Calu3 (cell line): Measurements from ENCODE around the gene IFI27L2. TPM values are rescaled to one million over a fixed set of nuclear protein-coding genes. Genes with fewer than 3 reads are reported as not detected.
A peak's percentile ranks its signal among the peaks of the same experiment; 100 is the strongest.

Experiments used
- BruUV-seq: library from RNA; stranded (reverse); fragments of 400-500 nt; replicated peaks from 2 replicates; lab custom pipeline; 2021; lab: Mats Ljungman, UMichigan
- CTCF ChIA-PET: fragments of 300-600 bp; sonication (Branson Sonifier 250); formaldehyde crosslinking; loops from one replicate; lab custom pipeline; 2022; ENCODE audit warnings: antibody characterized with exemption; lab: Charles Lee
- DNase-seq: peaks from one replicate; pipeline ENCODE4 v3.0.0; 2022
- H3K27ac Mint-ChIP-seq: one replicate; pipeline ENCODE4 v1.8.0; 2022; ENCODE audit warnings: mixed read lengths; ENCODE audit not compliant: unreplicated experiment
- H3K27me3 Mint-ChIP-seq: one replicate; pipeline ENCODE4 v1.8.0; 2022; ENCODE audit warnings: mixed read lengths; ENCODE audit not compliant: unreplicated experiment
- H3K36me3 Mint-ChIP-seq: one replicate; pipeline ENCODE4 v1.8.0; 2022; ENCODE audit warnings: mild to moderate bottlenecking, moderate library complexity, mixed read lengths; ENCODE audit not compliant: insufficient read depth, unreplicated experiment
- H3K4me1 Mint-ChIP-seq: one replicate; pipeline ENCODE4 v1.8.0; 2022; ENCODE audit warnings: mild to moderate bottlenecking, low read depth, mixed read lengths; ENCODE audit not compliant: unreplicated experiment
- H3K4me3 Mint-ChIP-seq: one replicate; pipeline ENCODE4 v1.8.0; 2022; ENCODE audit warnings: mild to moderate bottlenecking, low read depth, moderate library complexity, mixed read lengths; ENCODE audit not compliant: unreplicated experiment
- H3K9me3 Mint-ChIP-seq: one replicate; pipeline ENCODE4 v1.8.0; 2022; ENCODE audit warnings: low read depth, mixed read lengths; ENCODE audit not compliant: unreplicated experiment
- intact Hi-C: fragments of 100-400 bp; cut with micrococcal nuclease; formaldehyde crosslinking; loops from one replicate; pipeline ENCODE4 v1.10.0; 2022; ENCODE audit not compliant: unreplicated experiment
- total RNA-seq: library from RNA; stranded (reverse); gene quantifications from 2 replicates; pipeline ENCODE4 v1.2.3, GENCODE V29; 2022
- TF ChIP-seq, protein P1 (sequence below): fragments of 200-600 bp; IDR thresholded peaks from one replicate; pipeline ENCODE4 v1.8.0; 2022; ENCODE audit warnings: antibody characterized with exemption; ENCODE audit not compliant: unreplicated experiment

The IFI27L2 gene
- total RNA-seq, 1 experiment from 2014 or later: 40.4 TPM

DNA sequence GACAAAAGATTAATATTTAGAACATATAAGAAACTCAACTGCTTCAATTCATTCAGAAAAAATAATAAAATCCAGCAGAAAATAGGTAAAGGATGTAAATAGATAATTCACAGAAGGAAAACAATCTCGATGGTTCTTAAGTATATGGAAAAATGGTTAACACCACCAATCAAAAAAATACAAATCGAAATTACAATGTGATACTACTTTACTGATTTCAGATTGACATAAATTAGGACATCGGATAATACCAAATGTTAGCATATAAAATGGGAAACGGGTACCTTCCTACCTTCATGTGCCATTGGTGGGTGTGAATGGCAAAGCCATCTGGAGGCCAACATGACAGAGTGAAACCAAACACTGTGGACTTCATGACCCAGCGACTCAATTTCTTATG, 43.1 kb upstream of the IFI27L2 start:
- peaks cover 10% of the 10 kb centered on the region for H3K4me1 Mint-ChIP-seq
- no peak for DNase-seq
- intact Hi-C loops: loop anchor here (10.0 kb wide), 1 partner anchor 242 kb away; no protein-coding TSS in a partner anchor
- H3K4me3 Mint-ChIP-seq: peak overlapping the region; percentile 69
- H3K36me3 Mint-ChIP-seq: peaks cover 20% of the 10 kb centered on the region
- TF ChIP-seq, protein P1, sequence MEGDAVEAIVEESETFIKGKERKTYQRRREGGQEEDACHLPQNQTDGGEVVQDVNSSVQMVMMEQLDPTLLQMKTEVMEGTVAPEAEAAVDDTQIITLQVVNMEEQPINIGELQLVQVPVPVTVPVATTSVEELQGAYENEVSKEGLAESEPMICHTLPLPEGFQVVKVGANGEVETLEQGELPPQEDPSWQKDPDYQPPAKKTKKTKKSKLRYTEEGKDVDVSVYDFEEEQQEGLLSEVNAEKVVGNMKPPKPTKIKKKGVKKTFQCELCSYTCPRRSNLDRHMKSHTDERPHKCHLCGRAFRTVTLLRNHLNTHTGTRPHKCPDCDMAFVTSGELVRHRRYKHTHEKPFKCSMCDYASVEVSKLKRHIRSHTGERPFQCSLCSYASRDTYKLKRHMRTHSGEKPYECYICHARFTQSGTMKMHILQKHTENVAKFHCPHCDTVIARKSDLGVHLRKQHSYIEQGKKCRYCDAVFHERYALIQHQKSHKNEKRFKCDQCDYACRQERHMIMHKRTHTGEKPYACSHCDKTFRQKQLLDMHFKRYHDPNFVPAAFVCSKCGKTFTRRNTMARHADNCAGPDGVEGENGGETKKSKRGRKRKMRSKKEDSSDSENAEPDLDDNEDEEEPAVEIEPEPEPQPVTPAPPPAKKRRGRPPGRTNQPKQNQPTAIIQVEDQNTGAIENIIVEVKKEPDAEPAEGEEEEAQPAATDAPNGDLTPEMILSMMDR: no peak
- H3K27ac Mint-ChIP-seq: no peak overlapping the region
- no TSS peak for BruUV-seq
- no peaks in the 10 kb centered on the region for H3K9me3 Mint-ChIP-seq
- peaks cover 63% of the 10 kb centered on the region for H3K27me3 Mint-ChIP-seq
- CTCF ChIA-PET: no interaction called here

DNA sequence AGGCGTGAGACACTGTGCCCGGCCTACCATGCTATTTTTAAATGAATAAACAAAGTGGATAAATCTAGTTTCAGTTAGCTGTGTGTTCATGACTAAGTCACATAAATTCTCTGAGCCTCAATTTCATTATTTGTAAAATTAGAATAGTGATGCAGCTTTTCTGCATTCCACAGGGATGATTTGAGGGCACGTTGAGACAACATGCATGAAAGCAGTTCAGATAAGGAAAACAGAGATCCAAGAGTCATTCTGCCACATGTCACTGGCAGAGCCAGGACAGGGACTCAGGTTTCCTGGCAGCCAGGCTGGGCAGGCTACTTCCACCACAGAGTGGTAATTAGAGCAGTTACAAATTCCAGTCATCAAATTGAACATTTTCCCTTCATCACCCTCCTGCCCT, 41.8 kb upstream of the IFI27L2 start:
- no peaks in the 10 kb centered on the region for H3K9me3 Mint-ChIP-seq
- DNase-seq: no peak
- H3K36me3 Mint-ChIP-seq: peaks cover 20% of the 10 kb centered on the region
- intact Hi-C loops: loop anchor here (10.0 kb wide), 1 partner anchor 244 kb away; no protein-coding TSS in a partner anchor
- H3K4me3 Mint-ChIP-seq: no peak overlapping the region
- H3K27me3 Mint-ChIP-seq: peaks cover 62% of the 10 kb centered on the region
- peaks cover 10% of the 10 kb centered on the region for H3K4me1 Mint-ChIP-seq
- no peak overlapping the region for H3K27ac Mint-ChIP-seq
- CTCF ChIA-PET: interaction anchor here (1.0 kb wide), 1 partner anchor 150 kb away, joined by 3 read pairs; no protein-coding TSS in a partner anchor
- BruUV-seq: no TSS peak
- TF ChIP-seq, protein P1: no peak

DNA sequence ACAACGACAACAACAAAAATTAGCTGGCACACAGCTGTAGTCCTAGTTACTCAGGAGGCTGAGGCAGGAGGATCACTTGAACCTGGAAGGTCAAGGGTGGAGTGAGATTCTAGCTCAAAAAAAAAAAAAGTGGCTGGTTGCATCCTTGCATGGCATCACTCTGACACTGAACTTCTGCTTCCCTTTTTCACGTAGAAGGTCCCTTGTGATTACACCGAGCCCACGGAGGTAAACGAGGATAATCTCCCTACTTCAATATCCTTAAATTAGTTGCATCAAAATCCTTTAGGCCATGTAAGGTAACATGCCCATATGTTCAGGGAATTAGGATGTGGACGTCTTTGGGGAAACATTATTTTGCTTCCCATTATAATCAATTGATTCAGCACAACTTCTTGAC, 40.7 kb upstream of the IFI27L2 start:
- TF ChIP-seq, protein P1: no peak
- no peak overlapping the region for H3K27ac Mint-ChIP-seq
- peaks cover 3% of the 10 kb centered on the region for H3K4me1 Mint-ChIP-seq
- no peak overlapping the region for H3K4me3 Mint-ChIP-seq
- no TSS peak for BruUV-seq
- CTCF ChIA-PET: interaction anchor here (1.0 kb wide), 1 partner anchor 148 kb away, joined by 3 read pairs; no protein-coding TSS in a partner anchor
- intact Hi-C loops: loop anchor here (10.0 kb wide), 1 partner anchor 245 kb away; no protein-coding TSS in a partner anchor
- peaks cover 16% of the 10 kb centered on the region for H3K36me3 Mint-ChIP-seq
- DNase-seq: no peak
- H3K27me3 Mint-ChIP-seq: peaks cover 62% of the 10 kb centered on the region
- no peaks in the 10 kb centered on the region for H3K9me3 Mint-ChIP-seq

DNA sequence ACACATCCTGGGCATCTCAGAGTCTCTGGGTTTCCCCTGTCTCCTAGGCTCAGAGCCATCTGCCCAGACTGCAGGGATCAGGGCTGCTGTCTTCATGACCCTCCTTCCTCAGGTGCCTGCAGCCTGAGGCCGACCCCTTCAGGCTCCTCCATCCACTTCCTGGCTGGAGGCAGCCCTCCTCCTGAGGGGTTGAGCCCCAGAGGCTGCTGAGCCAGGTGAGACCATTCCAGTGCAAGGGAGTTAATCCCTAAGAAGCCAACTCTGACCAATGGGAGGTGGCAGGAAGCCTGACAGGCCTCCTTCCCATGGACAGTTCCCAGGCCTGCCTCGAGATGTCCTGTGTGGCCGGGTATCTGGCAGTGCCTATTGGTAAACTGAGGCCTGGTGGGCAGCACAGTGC, 36.3 kb upstream of the IFI27L2 start:
- Mint-ChIP-seq H3K9me3 (no peaks in the 10 kb centered on the region), H3K4me1 (no peaks in the 10 kb centered on the region), H3K4me3 (no peak overlapping the region), H3K27ac (no peak overlapping the region), H3K36me3 (no peaks in the 10 kb centered on the region), H3K27me3 (peaks cover 50% of the 10 kb centered on the region)
- BruUV-seq: no TSS peak
- intact Hi-C loops: no loop called here
- CTCF ChIA-PET: interaction anchor here (0.6 kb wide), 1 partner anchor 80 kb away, joined by 3 read pairs; no protein-coding TSS in a partner anchor
- DNase-seq: no peak
- TF ChIP-seq, protein P1: no peak
